Ramos (cell line): ENCODE data around the gene CBFA2T2.

Experiments used
- in situ Hi-C: fragments of 300-500 bp; cut with MboI; formaldehyde crosslinking; loops from one replicate; pipeline ENCODE4 v1.14.3; 2022; ENCODE audit warnings: low sequenced_read_pairs; ENCODE audit not compliant: unreplicated experiment

Gene CBFA2T2

DNA sequence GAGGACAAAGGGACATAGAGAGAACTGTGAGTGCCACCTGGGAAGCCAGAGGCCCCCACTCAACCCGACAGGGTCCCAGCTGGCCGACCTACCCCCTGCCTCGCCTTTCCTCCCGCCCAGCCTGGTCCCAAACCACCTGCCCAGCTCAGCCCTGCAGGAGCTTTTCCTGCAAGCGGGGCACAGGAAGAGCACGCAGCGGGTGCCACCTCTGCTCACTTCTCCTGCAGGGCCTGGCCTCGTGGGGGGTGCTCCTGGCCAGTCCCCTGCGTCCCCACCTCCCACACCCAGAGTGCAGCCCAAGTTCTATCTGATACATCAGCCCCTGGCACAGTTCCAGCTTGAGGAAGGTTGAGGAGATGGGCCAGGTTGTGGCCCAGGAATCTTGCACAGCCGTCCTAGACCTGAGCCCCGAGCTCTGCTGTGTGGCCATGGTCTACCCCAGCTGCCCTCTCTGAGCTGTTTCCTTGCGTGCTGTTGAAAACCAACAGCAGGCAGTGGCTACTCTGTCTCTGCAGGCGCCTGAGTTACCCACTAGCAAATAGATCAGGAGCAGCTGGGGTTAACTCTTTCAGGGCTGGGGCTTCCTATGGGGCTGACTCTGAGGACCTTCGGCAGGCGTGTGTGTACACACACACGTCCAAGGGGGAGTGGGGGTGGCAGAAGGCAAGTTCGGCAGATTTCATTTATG is 182.7 kb downstream of the CBFA2T2 start:
- in situ Hi-C loops = no loop called here

DNA sequence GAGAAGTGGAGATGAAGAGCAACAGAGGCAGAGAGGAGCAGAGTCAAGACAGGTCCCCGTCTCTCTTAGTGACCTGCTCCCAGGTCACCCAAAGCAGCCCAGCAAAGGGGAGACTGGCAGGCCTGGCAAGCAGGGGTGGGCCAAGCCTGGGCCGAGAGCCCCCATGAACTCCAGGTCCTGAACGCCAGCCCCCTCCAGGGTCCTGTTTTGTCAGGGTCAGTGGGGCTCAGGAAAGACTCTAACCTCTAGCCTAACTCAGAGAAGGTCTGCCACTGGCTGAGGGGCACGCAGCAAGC is 183.2 kb downstream of the CBFA2T2 start:
- in situ Hi-C loops = no loop called here

DNA sequence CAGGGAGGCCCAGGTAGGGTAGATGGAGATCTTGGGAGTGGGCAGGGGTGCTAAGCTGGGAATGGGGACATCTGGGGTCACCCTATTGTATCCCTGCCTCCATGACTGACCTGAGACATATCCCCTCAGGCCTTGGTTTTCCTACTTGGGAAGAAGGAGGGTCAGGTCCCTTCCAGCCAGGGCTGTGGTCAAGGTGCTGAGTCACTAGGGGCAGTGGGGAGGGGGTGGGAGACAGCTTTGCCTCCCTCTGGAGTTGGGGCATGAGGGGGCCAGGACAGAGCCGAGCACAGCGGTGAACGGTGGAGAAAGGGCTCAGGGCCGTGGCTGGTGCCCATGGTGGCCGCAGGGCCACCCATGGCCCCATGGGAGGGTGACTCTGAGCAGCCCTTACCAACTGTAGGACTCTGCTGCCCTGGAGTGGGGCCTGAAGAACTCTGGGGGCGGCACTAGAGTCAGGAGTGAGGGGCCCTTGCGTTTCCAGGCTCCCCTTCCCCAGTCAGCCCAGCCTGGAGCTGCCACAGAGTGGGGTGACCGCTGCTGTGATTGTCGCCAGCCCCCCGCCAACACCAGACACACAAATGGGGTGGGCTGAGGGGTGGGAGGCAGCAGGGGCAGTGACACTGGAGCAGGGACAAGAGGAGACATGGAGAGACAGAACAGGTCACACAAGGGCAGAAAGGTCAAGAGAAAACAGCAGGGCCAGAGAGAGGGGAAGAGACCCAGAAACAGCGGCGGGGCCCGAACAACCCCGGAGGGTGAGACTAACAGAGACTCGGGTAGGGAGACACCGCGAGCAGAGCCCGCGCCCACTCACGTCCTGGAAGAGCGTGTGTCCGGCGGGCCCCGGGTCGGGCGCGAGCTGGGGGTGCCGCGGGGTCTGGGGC is 183.8 kb downstream of the CBFA2T2 start:
- in situ Hi-C loops = no loop called here

DNA sequence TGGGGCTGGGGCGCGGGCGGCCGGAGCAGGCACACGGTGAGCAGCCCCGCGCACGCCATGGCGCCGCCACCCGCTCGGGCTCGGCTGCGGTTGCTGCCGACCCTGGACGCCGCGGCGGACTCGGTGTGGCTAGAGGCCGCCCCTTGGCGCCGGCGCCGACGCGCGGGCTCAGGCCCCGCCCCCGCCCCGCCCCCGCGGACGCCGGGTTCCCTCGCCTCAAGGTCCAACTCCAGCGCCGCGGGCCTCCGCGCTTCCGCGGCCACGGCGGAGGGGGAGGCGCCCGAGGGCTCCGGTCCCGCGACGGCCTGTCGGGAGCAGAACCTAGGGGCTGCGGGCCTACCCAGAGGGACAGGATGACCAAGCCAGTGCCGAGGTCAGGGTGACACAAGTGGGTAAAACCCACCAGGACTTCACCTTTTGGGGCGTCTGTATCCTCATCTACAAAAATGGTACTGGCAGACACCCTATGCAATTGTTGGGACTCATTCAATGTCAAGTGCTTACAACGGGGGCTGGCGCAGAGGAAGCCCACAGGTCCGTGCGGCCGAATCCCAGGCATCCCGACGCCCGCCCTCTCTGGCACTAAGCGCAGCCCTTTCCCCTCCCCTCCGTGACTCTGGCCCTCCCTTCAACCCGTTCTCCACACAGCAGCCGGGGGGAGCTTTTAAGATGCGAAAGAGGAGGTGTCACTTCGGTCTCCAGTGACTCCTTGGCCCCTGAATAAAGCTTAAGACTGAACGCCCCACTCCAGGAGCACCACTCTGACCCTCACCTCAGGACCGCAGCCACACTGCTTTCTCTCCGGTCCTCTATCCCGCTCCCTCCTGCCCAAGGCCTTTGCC is 184.6 kb downstream of the CBFA2T2 start, which contains the start of gene NECAB3:
TSS of gene NECAB3 (minus strand) at position 135 of the 842 bp plus-strand sequence. CDS start at position 59, 76 bp downstream.
- in situ Hi-C loops = no loop called here

DNA sequence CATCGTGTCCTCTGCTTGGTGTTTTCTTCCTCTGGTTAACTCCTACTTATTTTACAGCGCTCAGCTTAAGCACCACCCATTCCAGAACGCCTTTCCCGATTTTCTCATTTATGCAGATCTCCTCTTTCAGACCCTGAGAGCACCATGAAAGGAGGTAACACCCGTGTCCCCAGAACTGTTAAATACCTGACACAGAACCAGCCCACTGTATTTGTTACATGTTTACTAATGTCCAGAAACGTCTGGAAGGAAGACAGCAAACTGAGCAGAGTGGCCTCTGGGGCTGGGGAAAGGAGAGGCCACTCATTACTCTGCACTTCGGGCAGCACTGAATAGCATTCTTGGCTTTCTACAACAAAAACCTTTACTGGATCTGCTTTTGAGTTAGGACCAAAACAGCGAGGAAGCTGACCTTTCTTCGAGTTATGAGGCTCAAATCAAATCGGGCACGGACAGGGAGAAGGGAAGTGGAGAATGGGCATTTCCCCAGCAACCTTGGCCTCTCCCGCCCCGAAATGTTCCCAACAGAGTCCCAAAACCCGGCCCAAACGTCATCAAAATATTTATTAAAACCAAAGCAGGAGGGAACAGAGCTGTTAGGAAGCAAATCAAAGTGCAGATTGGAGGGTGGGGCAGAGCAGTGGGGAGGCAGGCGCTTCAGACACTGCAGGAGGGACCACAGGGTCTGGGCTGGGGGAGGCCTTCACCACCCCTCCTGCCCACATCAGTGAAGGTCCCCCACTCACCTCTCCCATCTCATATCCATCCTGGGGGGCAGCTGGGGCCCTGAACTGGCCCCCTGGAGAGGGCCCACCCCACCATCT is 185.5 kb downstream of the CBFA2T2 start:
- in situ Hi-C loops = no loop called here

DNA sequence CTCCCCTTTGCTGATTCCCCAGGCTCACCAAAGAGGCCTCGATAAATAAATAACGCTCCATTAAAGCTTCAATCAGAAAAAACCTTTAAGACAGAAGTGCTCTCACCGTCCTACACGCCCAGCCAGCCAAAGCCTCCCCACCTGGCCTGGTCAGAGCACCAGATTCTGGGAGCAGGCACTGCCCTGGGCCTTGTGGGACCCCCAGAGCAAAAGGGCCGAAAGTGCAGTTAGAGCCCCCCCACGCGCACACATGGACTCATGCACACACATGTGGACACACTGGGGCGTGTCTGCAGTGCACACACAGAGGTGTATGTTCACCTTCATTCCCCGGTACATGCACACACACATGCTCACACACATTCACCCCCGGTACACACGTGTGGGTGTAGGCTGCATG is 186.2 kb downstream of the CBFA2T2 start:
- in situ Hi-C loops = no loop called here

DNA sequence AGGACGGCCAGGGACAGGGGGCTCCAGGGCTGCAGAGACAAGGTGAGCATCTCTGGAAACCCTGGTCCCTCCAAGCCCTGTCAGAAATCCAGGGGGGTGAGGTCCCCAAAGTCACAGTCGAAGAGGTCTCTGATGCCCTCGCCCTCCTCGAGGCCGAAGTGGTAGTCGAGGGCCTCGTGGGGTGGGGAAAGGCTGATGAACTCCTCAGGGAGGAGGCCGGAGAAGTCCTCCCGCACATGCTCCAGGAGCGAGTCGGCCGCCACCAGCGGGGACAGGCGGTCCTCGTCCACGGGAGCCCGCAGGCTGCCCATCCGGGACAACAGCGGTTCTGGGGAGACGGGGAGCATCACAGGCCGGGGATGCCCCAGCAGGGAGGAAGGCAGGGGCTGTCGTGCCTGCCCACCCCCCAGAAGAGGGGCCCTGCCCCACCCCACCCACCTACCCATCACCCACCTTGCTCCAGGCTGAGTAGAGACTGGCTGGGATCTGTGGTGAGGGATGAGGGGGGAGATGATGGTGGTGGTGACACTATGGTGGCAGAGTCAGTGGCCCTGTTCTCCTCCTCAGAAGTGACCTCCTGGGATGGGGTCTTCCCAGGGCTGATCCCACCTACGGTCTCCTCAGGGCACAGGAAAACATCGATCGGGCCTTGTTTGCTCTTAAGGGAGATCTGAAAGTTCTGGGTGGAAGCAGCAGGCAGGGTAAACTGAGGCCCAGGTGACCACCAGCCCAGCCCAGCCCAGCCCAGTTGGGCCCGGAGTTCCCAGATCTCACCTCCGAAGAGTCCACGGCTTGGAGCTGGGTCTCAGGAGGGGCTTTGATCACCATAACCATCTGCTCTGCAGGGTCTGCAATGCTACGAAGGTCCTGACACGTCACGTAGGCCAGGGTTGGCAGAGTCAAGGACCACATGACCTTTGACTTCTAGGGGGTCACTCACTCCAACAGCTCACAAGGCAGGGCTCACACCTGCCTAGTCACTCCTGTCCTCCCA is 187.1 kb downstream of the CBFA2T2 start:
- in situ Hi-C loops = no loop called here

DNA sequence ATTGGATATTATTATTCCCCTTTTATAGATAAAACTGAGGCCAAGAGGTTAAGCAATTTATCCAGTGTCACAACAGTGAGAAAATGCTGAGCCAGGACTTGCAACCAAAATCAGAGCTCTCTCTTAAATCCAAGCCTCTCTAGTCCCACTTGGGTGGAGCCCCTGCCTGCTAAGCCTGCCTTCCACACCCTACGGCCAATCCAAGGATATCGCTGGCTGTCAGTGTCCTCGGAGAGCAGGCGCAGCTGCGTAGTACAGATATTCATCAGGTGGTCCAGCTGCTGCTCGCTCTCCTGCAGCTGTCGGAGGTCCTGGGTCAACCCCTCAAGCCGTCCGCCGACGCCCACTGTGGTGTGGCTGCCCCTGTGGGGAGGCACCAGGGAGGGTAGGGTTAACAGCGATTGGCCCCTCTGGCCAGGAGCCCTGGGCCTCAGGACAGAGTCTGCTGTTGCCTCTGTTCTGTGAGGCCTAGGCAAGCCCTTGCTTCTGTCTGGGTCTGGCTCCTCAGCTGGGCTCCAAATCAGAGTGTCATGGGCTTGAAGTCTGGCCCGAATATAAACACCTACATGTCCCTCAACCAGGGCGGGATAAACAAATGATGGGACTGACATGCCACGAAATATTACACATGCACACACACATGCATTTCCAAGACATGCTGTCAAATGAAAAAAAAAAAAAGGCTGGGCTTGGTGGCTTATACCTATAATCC is 188.3 kb downstream of the CBFA2T2 start:
- in situ Hi-C loops = no loop called here

DNA sequence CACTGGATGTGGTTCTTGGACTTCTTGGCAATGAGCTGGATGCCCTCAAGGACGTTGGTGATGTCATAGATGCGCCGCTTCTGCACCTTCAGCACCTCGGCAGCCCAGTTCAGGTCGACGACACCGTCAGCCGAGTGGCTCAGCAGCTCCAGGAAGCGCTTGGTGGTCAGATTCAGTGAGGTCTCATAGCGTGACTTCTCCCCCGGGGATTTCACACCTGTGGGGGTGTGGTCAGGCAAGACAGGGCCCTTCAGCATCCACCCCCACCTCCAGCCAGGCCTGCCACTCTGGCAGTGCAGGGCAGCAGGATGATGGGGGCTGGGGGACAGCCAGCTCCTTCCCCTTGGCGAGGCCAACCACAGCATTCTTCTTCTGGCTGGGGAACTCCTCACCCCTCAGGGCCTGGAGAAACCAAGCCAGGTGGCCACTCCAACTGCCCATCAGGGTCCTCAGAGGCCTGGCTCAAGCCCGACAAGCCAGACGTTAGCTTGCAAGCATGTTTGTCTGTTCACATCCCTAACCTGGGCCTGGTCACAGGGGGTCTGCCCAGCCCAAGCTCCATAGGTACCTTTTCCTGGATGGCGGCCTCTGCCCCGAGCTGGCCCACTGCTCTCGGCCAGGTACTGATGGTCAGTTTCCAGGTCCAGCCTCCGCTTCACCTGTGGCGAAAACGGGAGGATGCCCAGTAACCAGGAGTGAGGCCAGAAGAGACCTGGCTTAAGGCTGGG is 190.0 kb downstream of the CBFA2T2 start:
- in situ Hi-C loops = no loop called here

DNA sequence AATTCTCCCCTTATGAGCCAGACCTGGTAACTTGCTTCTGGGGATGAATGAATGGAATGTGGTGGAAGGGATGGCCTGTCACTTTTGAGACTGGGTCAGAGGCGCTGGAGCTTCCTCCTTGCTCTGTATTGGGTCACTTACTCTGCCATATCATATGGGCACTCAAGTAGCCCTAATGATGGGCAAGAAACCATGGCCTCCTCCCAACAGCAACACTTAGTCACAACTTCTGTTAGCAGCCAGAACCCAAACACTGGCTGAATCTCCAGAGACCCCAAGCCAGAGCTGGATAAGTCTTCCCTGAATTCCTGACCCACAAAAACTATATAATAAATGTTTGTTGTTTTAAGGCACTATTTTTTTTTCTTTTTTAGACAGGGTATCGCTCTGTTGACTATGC is 190.8 kb downstream of the CBFA2T2 start:
- in situ Hi-C loops = no loop called here

DNA sequence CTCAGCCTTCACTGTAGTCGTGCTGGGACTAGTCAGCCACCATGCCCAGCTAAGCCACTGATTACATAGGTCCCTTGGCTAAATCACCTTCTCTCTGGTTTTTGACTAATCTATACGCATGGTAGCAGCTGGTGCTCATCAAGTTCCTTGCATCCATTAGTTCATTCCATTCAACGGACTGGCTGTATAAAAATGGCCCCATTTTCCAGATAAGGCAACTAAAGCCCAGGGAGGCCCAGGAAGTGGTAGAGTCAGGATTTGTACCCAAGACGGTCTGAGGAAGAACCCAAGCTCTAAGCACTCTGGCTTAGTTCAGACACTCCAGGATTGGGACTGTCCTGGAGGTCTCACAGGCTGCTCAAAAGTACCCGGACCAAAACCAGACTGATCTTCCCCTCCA is 191.4 kb downstream of the CBFA2T2 start:
- in situ Hi-C loops = no loop called here

DNA sequence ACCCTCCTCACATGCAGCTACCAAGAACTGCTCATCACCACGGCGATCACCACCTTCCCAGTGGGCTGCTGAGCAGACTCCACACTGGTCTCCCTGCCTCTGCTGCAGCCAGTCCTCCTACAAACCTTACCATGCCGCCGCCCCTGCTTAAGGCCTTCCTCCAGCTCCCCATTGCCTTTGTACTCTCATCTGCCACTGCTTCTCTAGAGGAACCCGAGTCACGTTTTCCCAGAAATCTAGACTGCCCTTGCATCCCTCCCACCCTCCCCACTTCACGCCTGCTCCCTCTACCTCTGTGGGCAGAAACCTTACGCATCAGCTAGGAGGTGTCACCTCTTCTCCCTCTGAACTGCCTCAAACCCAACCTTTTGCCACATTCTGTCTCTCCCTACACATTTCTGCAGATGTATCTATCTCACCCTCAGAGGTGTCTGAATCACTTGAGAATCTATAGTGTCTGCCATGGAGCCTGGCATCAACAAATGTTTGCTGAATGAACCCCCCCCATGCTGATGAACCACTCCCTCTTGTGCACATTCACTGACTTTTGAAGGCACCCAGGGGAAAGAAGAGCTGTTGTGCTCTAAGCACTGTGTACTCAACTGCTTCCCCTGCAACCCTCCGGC is 191.9 kb downstream of the CBFA2T2 start:
- in situ Hi-C loops = no loop called here

DNA sequence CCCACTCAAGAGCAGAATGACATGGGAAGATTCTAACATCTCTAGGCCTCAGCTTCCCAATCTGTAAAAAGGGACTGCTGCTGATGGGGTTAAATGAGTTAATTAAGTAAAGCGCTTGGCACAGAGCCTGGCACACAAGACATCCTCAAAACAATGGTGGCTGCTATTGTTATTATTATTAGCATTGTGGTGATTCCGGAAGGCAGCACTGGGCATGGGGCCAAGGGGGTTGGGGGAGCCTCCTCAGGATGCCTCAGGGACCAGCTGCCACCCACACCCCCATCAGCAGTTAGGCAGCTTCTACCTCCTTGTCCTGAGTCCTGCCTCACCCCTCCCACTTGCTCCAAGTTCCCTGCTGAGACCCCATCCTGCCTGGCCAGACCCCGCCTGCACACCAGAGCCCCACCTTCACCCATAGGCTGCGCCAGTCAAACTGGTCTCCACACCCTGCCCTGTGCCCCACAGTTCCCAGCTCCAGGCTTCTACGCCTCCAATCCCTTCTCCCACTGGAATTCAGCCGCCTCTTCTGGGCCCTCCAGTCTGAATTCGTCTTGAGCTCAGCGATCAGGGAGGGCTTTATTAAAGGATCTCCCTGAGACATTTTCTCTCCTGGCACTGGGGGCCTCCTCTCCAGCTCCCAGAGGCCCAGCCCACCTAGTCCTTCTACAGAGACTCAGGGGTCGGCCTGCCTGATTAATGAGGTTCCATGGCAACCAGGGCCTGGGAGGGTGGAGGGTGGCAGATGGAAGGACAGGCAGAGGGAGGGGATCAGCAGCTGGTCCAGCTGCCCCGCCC is 194.8 kb downstream of the CBFA2T2 start:
- in situ Hi-C loops = no loop called here

DNA sequence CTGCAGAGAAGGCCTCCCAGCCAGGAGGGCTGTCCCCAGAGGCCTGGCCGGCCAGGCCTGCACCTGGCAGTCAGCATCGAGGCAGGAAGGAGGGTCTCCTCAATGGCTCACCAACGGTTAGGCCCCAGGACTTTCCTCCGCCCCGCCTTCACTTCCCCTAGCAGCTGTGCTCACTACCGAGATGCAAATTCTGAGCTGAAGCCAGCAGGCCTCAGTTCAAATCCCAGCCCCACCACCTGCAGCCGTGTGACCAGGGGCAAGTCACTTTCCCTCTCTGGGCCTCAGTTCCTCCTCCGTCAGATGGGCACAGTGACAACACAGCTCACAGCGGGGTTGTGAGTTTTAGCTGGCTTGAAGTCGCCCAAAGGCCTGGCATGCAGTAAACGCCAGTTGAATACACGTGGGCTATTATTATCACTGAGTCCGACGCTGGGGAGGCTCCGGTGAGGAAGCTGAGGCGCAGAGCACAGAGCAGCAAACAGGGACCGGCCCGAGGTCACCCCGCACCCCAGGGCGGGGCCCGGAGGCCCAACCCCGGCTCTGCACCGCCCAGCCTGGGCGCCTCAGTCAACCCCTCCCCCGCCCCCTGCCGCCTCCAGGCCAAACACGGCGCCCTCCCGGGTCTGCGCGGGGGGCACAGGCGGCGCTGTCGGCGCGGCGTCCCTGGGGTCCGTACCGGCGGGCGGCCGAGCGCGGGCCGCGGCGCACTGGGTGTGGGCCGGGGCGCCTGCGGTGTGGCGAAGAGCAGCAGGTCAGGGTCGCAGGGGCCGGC is 195.6 kb downstream of the CBFA2T2 start:
- in situ Hi-C loops = no loop called here

DNA sequence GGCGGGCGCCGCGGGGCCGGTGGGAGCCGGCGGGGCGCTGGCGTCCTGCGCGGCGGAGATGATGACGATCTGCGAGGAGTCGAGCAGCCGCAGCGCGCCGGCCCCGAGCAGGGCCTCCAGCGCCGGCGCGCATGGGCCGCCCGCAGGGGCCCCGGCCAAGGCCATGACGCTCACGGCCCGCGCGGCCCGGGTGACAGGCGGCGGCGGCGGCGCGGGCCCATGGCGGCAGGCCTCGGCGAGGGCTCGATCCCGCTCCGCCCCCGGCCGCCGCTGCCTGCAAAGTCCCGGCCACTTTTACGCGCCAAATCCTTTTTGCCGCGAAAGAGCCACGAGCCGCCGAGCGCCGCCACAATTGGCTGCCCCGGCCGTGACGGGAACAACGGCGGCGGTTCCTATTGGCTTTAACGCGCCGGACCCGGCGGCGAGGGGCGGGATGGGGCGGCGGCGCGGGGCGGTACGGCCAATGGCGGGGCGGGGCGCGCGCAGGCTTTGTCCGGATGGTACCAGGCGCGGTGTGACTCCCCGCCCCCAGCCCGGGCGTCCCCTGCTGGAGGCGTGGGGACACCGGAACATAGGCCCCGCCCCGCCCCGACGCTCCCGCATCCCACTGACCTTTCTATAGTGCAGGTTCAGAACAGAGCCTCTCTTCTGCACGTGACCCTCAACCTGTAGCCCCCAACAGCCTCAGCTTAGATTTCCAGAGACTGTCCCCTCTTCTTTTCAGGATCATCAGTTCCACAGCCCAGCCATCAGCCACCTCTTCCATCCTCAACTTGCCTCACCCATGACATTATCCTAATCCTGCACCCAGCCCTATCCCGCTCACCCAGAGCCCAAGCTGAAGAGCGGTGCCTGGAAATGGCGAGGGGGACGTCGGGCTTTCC is 196.4 kb downstream of the CBFA2T2 start, which contains the start of gene E2F1:
TSS of gene E2F1 (minus strand) at position 286 of the 884 bp plus-strand sequence. CDS start at position 165, 121 bp downstream.
- in situ Hi-C loops = no loop called here
